AG04450 (cell line): ENCODE data around the gene ADAM12. TPM values are rescaled to one million over a fixed set of nuclear protein-coding genes. Genes with fewer than 3 reads are reported as not detected.

ENCODE experiments used
- CTCF ChIA-PET: fragments of 300-600, 350-600 bp; formaldehyde crosslinking; extraction: SDS; loops from one replicate; lab custom pipeline; 2022; ENCODE audit warnings: antibody characterized with exemption, inconsistent platforms; lab: Charles Lee
- POLR2A ChIA-PET: fragments of 350-600 bp; formaldehyde crosslinking; extraction: SDS; loops from one replicate; lab custom pipeline; 2021; ENCODE audit warnings: antibody characterized with exemption, inconsistent platforms; lab: Yijun Ruan, JAX
- DNase-seq: peaks from one replicate; pipeline ENCODE4 v3.0.0-alpha.2; 2011; ENCODE audit warnings: low read depth, low spot score
- H3K27ac ChIP-seq: one replicate; pipeline ENCODE4 v1.5.1; 2012; ENCODE audit warnings: low read depth, low read length, control low read depth
- H3K27me3 ChIP-seq: one replicate; pipeline ENCODE4 v1.6.0; 2012; ENCODE audit warnings: low read length; ENCODE audit not compliant: control insufficient read depth, insufficient read depth
- H3K4me3 ChIP-seq: 2 replicates; pipeline ENCODE4 v1.5.1; 2011; ENCODE audit warnings: mild to moderate bottlenecking, low read depth, low read length, control low read depth
- H3K9me3 ChIP-seq: 2 replicates; pipeline ENCODE4 v1.5.1; 2012; ENCODE audit warnings: low read length; ENCODE audit not compliant: control insufficient read depth, insufficient read depth
- polyA plus RNA-seq: library from polyadenylated mRNA; depleted of rRNA; stranded (reverse); fragments of >200 nt; gene quantifications from 2 replicates; pipeline ENCODE4 v1.2.3, GENCODE V29; 2011
- TF ChIP-seq, protein P1 (sequence below): IDR thresholded peaks from 2 replicates; pipeline ENCODE4 v1.5.1; 2011; ENCODE audit warnings: low read depth, low read length, control low read depth, inconsistent platforms

Gene ADAM12
- polyA plus RNA-seq, 1 experiment, result 8.0 TPM

DNA sequence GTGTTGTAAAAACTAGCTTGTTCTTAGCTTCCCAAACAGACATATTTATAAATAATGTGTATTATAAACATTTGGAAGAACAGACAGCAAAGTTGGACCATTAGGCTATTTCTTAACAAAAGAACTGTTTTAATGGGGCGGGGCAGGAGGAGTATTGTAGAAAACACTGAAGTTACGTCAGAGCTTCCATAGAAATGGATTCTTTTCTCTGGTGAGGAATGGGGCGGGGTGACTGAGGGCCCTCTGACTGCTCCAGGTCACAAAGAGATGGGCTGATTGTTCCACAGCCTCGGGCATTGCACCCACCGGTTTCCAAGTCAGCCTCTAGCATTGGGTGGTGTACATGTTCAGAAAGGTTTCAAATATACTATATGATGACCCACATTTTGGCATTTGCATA, 36.8 kb upstream of the ADAM12 start:
- POLR2A ChIA-PET, result no interaction called here
- no peak overlapping the region for H3K27ac ChIP-seq
- H3K27me3 ChIP-seq, result peaks cover 2% of the 10 kb centered on the region
- H3K4me3 ChIP-seq, result no peak overlapping the region
- TF ChIP-seq, protein P1, sequence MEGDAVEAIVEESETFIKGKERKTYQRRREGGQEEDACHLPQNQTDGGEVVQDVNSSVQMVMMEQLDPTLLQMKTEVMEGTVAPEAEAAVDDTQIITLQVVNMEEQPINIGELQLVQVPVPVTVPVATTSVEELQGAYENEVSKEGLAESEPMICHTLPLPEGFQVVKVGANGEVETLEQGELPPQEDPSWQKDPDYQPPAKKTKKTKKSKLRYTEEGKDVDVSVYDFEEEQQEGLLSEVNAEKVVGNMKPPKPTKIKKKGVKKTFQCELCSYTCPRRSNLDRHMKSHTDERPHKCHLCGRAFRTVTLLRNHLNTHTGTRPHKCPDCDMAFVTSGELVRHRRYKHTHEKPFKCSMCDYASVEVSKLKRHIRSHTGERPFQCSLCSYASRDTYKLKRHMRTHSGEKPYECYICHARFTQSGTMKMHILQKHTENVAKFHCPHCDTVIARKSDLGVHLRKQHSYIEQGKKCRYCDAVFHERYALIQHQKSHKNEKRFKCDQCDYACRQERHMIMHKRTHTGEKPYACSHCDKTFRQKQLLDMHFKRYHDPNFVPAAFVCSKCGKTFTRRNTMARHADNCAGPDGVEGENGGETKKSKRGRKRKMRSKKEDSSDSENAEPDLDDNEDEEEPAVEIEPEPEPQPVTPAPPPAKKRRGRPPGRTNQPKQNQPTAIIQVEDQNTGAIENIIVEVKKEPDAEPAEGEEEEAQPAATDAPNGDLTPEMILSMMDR, result no peak
- DNase-seq, result no peak
- peaks cover 9% of the 10 kb centered on the region for H3K9me3 ChIP-seq
- CTCF ChIA-PET, result no interaction called here

GRCh38 chr10:126423732-126424491, 35.6 kb upstream of the ADAM12 start:
- H3K4me3 ChIP-seq, result no peak overlapping the region
- TF ChIP-seq, protein P1, result no peak
- ChIA-PET POLR2A (no interaction called here), CTCF (no interaction called here)
- H3K27me3 ChIP-seq, result no peaks in the 10 kb centered on the region
- H3K27ac ChIP-seq, result no peak overlapping the region
- DNase-seq, result no peak
- peaks cover 13% of the 10 kb centered on the region for H3K9me3 ChIP-seq

DNA sequence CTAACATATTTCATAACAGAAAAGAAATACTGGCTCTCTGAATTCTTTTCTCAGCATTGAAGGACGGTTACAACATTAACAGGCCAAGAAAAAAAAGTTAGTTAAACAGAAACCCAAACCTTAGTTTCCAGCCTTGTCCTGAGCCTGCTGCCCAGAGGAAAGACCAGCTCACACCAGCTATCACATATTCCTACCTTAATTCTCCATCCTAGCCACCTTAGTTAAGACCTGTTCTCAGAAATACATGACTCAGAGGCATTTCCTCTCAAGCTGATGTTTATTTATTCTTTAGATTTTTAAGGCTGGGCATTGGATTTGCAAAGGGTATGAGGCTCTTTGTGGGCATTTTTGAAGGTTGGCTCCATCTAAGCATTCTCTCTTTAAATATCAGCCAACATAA, 34.3 kb upstream of the ADAM12 start:
- ChIA-PET POLR2A (no interaction called here), CTCF (no interaction called here)
- TF ChIP-seq, protein P1, result no peak
- H3K4me3 ChIP-seq, result no peak overlapping the region
- DNase-seq, result no peak
- H3K27me3 ChIP-seq, result no peaks in the 10 kb centered on the region
- H3K9me3 ChIP-seq, result peaks cover 13% of the 10 kb centered on the region
- no peak overlapping the region for H3K27ac ChIP-seq

DNA sequence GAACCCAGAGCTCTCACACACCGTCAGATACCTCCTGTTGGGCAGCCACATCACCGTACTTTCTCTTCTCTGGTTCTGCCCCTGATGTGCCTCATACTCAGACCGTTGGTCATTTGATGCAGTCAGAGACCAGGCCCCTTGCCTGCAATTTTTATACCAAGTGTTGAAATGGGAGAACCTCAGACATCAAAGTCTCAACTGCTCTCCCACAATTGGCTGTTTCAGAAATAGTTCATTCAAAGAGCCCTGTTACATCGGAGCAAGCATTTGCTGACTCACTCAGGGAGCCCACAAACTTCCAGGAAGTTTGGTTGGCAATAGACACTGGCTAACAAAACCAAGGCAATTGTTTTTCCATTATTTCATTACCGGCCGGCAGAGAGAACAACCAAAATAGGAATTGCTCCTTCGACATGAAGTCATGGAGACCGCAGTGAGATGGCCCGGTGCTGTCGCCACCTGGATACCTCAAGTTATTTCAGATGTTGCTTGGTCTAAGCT, 33.5 kb upstream of the ADAM12 start:
- Histone ChIP-seq H3K9me3 (peaks cover 13% of the 10 kb centered on the region), H3K27ac (peak overlapping the region; percentile 74), H3K4me3 (no peak overlapping the region), H3K27me3 (no peaks in the 10 kb centered on the region)
- ChIA-PET CTCF (no interaction called here), POLR2A (no interaction called here)
- peak; percentile 72 for DNase-seq
- TF ChIP-seq, protein P1, result no peak

DNA sequence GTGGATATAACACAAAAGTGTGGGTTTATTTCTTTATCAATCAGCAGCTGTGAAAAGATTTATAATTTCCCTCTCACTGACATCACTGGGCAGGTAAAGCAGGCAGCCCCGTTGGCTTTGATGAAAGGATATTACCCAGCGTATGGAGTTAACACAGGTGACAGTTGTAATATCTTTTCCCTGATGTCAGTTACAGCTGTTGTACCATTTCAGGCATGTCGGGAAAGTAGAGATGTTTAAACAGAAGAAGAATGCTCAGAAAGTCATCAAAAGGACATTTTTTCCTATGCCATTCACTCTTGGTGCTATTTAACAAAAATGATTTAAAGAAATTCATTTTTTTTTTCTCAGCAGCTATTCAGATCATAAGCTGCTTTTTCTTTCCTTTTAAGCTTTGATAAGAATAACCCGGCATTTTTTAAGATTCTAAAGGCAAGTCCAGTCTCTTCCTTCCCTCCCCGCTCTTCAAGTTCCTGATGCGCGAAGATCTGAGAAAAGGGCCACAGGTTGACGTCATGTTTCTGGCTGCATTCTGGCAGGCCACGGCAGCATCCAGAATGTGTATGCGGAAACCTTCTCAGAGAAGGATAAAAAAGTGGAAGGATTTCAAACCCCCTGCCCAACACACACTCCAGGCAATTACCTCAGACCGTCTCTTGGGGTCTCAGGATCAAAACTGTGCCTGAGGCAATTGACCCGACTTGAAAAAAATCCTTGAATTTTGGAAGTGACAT, 32.5 kb upstream of the ADAM12 start:
- no peaks in the 10 kb centered on the region for H3K27me3 ChIP-seq
- POLR2A ChIA-PET, result no interaction called here
- CTCF ChIA-PET, result interaction anchor here (1.1 to 2.4 kb wide), 3 partner anchors 17 to 486 kb away, joined by 3 to 7 read pairs (median 4); no protein-coding TSS in a partner anchor
- TF ChIP-seq, protein P1, result no peak
- peak overlapping the region; percentile 74 for H3K27ac ChIP-seq
- no peak for DNase-seq
- H3K4me3 ChIP-seq, result no peak overlapping the region
- H3K9me3 ChIP-seq, result peaks cover 13% of the 10 kb centered on the region
